HL-60 (cell line): Measurements from ENCODE around the gene DNM3.

Experiments
- DNase-seq, 2 experiments: peaks; one replicate each; pipeline ENCODE4 v3.0.0-alpha.2; 2010 to 2020; ENCODE audit warnings: low read depth in 1 of 2, low spot score in 1 of 2
- H3K27ac ChIP-seq: fragments of 250-450 bp; sonication (Bioruptor Pico); replicated peaks from 2 replicates; pipeline ENCODE4 v1.5.1; 2020; ENCODE audit warnings: mild to moderate bottlenecking, moderate library complexity
- H3K27me3 ChIP-seq: fragments of 250-450 bp; sonication (Bioruptor Pico); 2 replicates; pipeline ENCODE4 v1.5.1; 2021; ENCODE audit warnings: mild to moderate bottlenecking, moderate library complexity; ENCODE audit not compliant: insufficient read depth, poor library complexity, severe bottlenecking
- H3K4me3 ChIP-seq: replicated peaks from 2 replicates; pipeline ENCODE4 v1.5.1; 2011; ENCODE audit warnings: mild to moderate bottlenecking, control low read depth, low read length; ENCODE audit not compliant: insufficient read depth
- GABPA ChIP-seq: IDR thresholded peaks from 2 replicates; pipeline ENCODE4 v1.6.1; 2012; ENCODE audit warnings: low read depth
- POLR2AphosphoS5 ChIP-seq: IDR thresholded peaks from 2 replicates; pipeline ENCODE4 v1.6.1; 2012; ENCODE audit warnings: low read depth
- SPI1 ChIP-seq: IDR thresholded peaks from 2 replicates; pipeline ENCODE4 v1.6.1; 2012; ENCODE audit warnings: low read depth, mild to moderate bottlenecking, borderline replicate concordance
- TF ChIP-seq, protein P1 (sequence below): IDR thresholded peaks from 2 replicates; pipeline ENCODE4 v1.6.1; 2012; ENCODE audit warnings: low read depth; ENCODE audit not compliant: insufficient replicate concordance
- TF ChIP-seq, protein P2 (sequence below): IDR thresholded peaks from one replicate; pipeline ENCODE4 v1.5.1; 2011; ENCODE audit warnings: low read length, control low read depth, inconsistent platforms; ENCODE audit not compliant: insufficient read depth

DNM3 gene

DNA sequence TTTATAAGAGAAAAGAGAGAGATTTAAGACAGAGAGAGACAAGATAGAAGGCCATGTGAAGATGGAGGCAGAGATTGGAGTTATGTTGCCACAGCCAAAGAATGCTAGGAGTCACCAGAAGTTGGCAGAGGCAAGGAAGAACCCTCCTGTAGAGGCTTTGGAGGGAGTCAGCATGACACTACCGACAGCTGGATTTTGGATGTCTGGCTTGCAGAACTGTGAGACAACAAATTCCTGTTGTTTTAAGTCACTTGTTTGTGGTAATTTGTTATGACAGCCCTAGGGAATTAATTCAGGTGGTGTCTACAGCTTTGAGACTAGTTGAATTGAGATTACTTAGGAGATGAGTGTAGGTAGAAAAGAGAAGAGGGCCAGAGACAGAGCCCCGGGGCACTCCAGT lies 158.5 kb downstream of the DNM3 start:
- no peak overlapping the region for H3K27ac ChIP-seq
- H3K4me3 ChIP-seq = no peak overlapping the region
- no peak for DNase-seq
- TF ChIP-seq GABPA = no peak
- TF ChIP-seq POLR2AphosphoS5 = no peak
- no peak for TF ChIP-seq SPI1
- TF ChIP-seq, protein P1, sequence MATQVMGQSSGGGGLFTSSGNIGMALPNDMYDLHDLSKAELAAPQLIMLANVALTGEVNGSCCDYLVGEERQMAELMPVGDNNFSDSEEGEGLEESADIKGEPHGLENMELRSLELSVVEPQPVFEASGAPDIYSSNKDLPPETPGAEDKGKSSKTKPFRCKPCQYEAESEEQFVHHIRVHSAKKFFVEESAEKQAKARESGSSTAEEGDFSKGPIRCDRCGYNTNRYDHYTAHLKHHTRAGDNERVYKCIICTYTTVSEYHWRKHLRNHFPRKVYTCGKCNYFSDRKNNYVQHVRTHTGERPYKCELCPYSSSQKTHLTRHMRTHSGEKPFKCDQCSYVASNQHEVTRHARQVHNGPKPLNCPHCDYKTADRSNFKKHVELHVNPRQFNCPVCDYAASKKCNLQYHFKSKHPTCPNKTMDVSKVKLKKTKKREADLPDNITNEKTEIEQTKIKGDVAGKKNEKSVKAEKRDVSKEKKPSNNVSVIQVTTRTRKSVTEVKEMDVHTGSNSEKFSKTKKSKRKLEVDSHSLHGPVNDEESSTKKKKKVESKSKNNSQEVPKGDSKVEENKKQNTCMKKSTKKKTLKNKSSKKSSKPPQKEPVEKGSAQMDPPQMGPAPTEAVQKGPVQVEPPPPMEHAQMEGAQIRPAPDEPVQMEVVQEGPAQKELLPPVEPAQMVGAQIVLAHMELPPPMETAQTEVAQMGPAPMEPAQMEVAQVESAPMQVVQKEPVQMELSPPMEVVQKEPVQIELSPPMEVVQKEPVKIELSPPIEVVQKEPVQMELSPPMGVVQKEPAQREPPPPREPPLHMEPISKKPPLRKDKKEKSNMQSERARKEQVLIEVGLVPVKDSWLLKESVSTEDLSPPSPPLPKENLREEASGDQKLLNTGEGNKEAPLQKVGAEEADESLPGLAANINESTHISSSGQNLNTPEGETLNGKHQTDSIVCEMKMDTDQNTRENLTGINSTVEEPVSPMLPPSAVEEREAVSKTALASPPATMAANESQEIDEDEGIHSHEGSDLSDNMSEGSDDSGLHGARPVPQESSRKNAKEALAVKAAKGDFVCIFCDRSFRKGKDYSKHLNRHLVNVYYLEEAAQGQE = no peak
- TF ChIP-seq, protein P2, sequence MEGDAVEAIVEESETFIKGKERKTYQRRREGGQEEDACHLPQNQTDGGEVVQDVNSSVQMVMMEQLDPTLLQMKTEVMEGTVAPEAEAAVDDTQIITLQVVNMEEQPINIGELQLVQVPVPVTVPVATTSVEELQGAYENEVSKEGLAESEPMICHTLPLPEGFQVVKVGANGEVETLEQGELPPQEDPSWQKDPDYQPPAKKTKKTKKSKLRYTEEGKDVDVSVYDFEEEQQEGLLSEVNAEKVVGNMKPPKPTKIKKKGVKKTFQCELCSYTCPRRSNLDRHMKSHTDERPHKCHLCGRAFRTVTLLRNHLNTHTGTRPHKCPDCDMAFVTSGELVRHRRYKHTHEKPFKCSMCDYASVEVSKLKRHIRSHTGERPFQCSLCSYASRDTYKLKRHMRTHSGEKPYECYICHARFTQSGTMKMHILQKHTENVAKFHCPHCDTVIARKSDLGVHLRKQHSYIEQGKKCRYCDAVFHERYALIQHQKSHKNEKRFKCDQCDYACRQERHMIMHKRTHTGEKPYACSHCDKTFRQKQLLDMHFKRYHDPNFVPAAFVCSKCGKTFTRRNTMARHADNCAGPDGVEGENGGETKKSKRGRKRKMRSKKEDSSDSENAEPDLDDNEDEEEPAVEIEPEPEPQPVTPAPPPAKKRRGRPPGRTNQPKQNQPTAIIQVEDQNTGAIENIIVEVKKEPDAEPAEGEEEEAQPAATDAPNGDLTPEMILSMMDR = no peak
- H3K27me3 ChIP-seq = no peaks in the 10 kb centered on the region

- DNase-seq = no peak
- no peak for TF ChIP-seq POLR2AphosphoS5
- TF ChIP-seq, protein P1 = no peak
- no peak for TF ChIP-seq GABPA
- TF ChIP-seq, protein P2 = no peak
- TF ChIP-seq SPI1 = no peak
- Histone ChIP-seq H3K4me3 (no peak overlapping the region), H3K27me3 (no peaks in the 10 kb centered on the region), H3K27ac (no peak overlapping the region)
Observed at GRCh38 chr1:172001288-172001687, 160.0 kb downstream of the DNM3 start.

GRCh38 chr1:172002725-172003345 lies 161.5 kb downstream of the DNM3 start:
- Histone ChIP-seq H3K4me3 (no peak overlapping the region), H3K27ac (no peak overlapping the region), H3K27me3 (no peaks in the 10 kb centered on the region)
- DNase-seq = peak in 1 of 2 experiments; percentile 13
- no peak for TF ChIP-seq POLR2AphosphoS5
- TF ChIP-seq, protein P2 = peak; percentile 39
